Osteoblast (primary cell): Measurements from ENCODE around the gene MCEE. TPM values are rescaled to one million over a fixed set of nuclear protein-coding genes. Genes with fewer than 3 reads are reported as not detected.
A peak's percentile ranks its signal among the peaks of the same experiment; 100 is the strongest.

Experiments used
- DNase-seq: peaks from one replicate; pipeline ENCODE4 v3.0.0; 2011; ENCODE audit warnings: low spot score, mixed read lengths; ENCODE audit not compliant: insufficient read length; ENCODE audit errors: missing footprints
- H2AFZ ChIP-seq: 2 replicates; pipeline ENCODE4 v1.6.0; 2011; ENCODE audit warnings: mild to moderate bottlenecking, low read length
- H3K27ac ChIP-seq: 2 replicates; pipeline ENCODE4 v1.5.1; 2011; ENCODE audit warnings: mild to moderate bottlenecking, low read depth, low read length, moderate library complexity
- H3K27me3 ChIP-seq: 2 replicates; pipeline ENCODE4 v1.6.0; 2012; ENCODE audit warnings: mild to moderate bottlenecking, control low read depth, inconsistent platforms, low read length, moderate library complexity; ENCODE audit not compliant: insufficient read depth
- H3K36me3 ChIP-seq: 2 replicates; pipeline ENCODE4 v1.5.1; 2011; ENCODE audit warnings: mild to moderate bottlenecking, low read length, control low read depth, moderate library complexity; ENCODE audit not compliant: insufficient read depth
- H3K4me1 ChIP-seq: 2 replicates; pipeline ENCODE4 v1.5.1; 2011; ENCODE audit warnings: mild to moderate bottlenecking, low read length, control low read depth, moderate library complexity; ENCODE audit not compliant: insufficient read depth
- H3K4me2 ChIP-seq: 2 replicates; pipeline ENCODE4 v1.6.0; 2011; ENCODE audit warnings: mild to moderate bottlenecking, low read length; ENCODE audit not compliant: insufficient read depth
- H3K4me3 ChIP-seq: fragments of 200-600 bp; sonication (generic); 3 replicates; pipeline ENCODE4 v1.5.1; 2012; ENCODE audit warnings: mild to moderate bottlenecking, low read length, inconsistent platforms; ENCODE audit not compliant: insufficient read depth
- H3K79me2 ChIP-seq: 2 replicates; pipeline ENCODE4 v1.6.0; 2012; ENCODE audit warnings: mild to moderate bottlenecking, low read length, control low read depth, inconsistent platforms; ENCODE audit not compliant: insufficient read depth
- H3K9me3 ChIP-seq: 2 replicates; pipeline ENCODE4 v1.5.1; 2011; ENCODE audit warnings: low read depth, low read length, control low read depth
- H4K20me1 ChIP-seq: 2 replicates; pipeline ENCODE4 v1.6.0; 2012; ENCODE audit warnings: mild to moderate bottlenecking, low read length, control low read depth; ENCODE audit not compliant: insufficient read depth
- total RNA-seq: library from RNA; depleted of rRNA; stranded (reverse); fragments of >200 nt; gene quantifications from 2 replicates; pipeline ENCODE4 v1.2.3, GENCODE V29; 2012
- TF ChIP-seq, protein P1 (sequence below): IDR thresholded peaks from 2 replicates; pipeline ENCODE4 v1.5.1; 2011; ENCODE audit warnings: mild to moderate bottlenecking, low read depth, low read length, moderate library complexity; ENCODE audit errors: extremely low read depth

Gene MCEE
- total RNA-seq, 1 donor = 21.4 TPM

DNA sequence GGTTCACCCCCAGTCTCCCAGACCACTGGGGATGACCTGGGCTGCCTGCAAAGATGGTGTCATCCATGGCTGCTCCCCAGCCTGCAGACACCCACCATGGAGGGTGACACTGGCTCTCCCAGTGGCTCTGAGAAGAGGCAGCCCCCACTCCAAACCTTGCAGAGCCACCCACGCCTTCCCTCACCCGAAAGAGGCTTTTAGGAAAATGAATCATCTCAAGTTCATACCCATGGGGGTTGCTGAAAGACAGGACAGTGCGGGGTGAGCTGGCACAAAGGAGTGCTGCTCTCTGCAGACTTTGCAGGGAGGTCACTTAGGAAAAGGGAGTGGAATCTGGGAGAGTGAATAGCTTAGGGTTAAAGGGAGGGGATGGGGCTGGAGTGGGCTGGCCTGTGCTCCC is 36.8 kb upstream of the MCEE start:
- TF ChIP-seq, protein P1, sequence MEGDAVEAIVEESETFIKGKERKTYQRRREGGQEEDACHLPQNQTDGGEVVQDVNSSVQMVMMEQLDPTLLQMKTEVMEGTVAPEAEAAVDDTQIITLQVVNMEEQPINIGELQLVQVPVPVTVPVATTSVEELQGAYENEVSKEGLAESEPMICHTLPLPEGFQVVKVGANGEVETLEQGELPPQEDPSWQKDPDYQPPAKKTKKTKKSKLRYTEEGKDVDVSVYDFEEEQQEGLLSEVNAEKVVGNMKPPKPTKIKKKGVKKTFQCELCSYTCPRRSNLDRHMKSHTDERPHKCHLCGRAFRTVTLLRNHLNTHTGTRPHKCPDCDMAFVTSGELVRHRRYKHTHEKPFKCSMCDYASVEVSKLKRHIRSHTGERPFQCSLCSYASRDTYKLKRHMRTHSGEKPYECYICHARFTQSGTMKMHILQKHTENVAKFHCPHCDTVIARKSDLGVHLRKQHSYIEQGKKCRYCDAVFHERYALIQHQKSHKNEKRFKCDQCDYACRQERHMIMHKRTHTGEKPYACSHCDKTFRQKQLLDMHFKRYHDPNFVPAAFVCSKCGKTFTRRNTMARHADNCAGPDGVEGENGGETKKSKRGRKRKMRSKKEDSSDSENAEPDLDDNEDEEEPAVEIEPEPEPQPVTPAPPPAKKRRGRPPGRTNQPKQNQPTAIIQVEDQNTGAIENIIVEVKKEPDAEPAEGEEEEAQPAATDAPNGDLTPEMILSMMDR = no peak
- Histone ChIP-seq H2AFZ (no peak overlapping the region), H3K27ac (no peak overlapping the region), H4K20me1 (no peaks in the 10 kb centered on the region), H3K79me2 (no peaks in the 10 kb centered on the region), H3K36me3 (no peaks in the 10 kb centered on the region), H3K4me1 (peaks cover 9% of the 10 kb centered on the region), H3K4me2 (peak overlapping the region; percentile 60), H3K9me3 (no peaks in the 10 kb centered on the region), H3K27me3 (no peaks in the 10 kb centered on the region), H3K4me3 (no peak overlapping the region)
- DNase-seq = peak; percentile 88

DNA sequence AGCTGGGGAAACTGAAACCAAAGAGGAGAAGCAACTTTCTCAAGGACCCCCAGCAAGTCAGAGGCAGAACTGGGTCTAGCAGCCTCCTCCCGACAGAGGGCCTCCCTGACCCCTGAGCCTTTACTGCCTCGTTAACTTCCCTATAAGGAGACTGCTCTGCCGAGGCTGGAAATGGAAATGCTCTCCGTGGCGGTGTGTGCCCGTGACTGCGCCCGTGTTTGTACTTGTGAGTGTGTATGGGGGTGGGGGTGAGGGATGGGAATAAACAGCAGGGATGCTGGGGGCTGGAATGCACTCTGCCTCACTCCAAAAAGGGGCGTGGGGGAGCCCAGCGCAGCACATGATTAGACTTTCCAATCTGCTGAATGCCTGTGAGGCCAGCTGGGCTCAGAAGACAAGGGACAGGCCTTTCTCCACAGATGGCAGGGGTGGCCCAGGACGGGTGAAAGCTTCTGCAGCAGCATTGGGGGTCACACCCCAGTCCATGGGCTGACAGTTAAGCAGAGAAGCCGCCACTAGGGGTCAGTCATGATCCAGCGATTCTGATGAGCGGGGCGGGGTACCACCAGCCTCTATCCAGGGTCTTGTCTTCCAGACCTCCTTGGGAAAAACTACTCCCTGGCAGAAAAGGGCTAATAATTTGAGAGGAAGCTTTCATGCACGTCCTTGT is 27.2 kb upstream of the MCEE start:
- H3K4me2 ChIP-seq = peak overlapping the region; percentile 66
- no peaks in the 10 kb centered on the region for H3K36me3 ChIP-seq
- H3K27me3 ChIP-seq = peaks cover 8% of the 10 kb centered on the region
- H3K79me2 ChIP-seq = no peaks in the 10 kb centered on the region
- H2AFZ ChIP-seq = peak overlapping the region; percentile 81
- H3K9me3 ChIP-seq = no peaks in the 10 kb centered on the region
- DNase-seq = peak; percentile 90
- TF ChIP-seq, protein P1 = peak; percentile 73
- H3K4me1 ChIP-seq = peaks cover 2% of the 10 kb centered on the region
- H3K27ac ChIP-seq = no peak overlapping the region
- no peaks in the 10 kb centered on the region for H4K20me1 ChIP-seq
- H3K4me3 ChIP-seq = peak overlapping the region; percentile 53

DNA sequence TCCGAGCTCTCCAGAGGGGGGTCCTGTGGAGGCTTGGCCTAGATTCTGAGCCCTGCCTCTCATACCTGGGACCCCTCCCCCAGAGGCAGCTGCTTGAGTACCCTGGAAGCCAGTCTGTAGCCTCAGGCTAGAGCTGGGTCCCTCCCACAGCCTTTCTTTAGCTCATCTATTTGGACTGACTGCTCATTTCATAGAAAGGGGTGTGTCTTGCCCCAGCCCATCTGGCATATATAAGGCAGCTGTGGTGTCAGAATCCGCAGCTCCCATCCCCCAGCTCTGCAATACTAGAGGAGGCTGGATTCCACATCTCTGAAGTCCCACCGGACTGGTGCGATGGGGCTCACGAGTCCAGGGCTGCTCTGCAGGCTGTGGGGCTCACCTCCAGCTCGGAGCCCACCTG is 26.5 kb upstream of the MCEE start:
- no peak overlapping the region for H3K4me3 ChIP-seq
- peaks cover 8% of the 10 kb centered on the region for H3K27me3 ChIP-seq
- H3K4me2 ChIP-seq = peak overlapping the region; percentile 66
- peaks cover 2% of the 10 kb centered on the region for H3K4me1 ChIP-seq
- TF ChIP-seq, protein P1 = no peak
- H2AFZ ChIP-seq = no peak overlapping the region
- no peak overlapping the region for H3K27ac ChIP-seq
- H3K79me2 ChIP-seq = no peaks in the 10 kb centered on the region
- H3K9me3 ChIP-seq = no peaks in the 10 kb centered on the region
- H4K20me1 ChIP-seq = no peaks in the 10 kb centered on the region
- no peaks in the 10 kb centered on the region for H3K36me3 ChIP-seq
- DNase-seq = peak; percentile 69

DNA sequence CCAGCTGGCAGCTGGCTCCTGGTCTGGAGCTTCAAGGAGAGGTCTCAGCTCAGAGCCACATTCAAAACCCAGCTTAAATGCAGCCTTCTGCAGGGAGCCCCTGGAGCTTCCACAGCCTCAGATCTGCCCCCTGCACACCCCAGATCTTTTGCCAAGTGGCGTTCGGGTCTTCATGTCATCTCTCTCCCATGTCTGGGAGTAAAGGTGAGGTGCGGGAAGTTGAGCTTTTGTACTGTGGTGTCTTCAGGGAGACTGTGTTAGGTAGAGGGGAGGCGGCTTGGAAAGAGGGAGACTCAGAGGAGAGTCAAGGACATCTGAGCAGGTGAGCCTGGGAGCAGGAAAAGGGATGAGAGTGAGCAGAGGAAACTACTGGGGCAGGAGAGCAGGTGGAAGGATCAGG is 25.8 kb upstream of the MCEE start:
- Histone ChIP-seq H3K4me2 (no peak overlapping the region), H3K9me3 (no peaks in the 10 kb centered on the region), H3K27me3 (peaks cover 8% of the 10 kb centered on the region), H3K79me2 (no peaks in the 10 kb centered on the region), H3K4me3 (no peak overlapping the region), H3K27ac (no peak overlapping the region), H3K4me1 (peaks cover 2% of the 10 kb centered on the region), H4K20me1 (no peaks in the 10 kb centered on the region), H2AFZ (no peak overlapping the region), H3K36me3 (no peaks in the 10 kb centered on the region)
- TF ChIP-seq, protein P1 = no peak
- peak; percentile 63 for DNase-seq
